B cell (primary cell): ENCODE measurements around the gene CACNA2D2.

ENCODE experiments used
- CTCF ChIP-seq: fragments of 200-600 bp; IDR thresholded peaks from one replicate; pipeline ENCODE4 v1.8.0; 2022; ENCODE audit warnings: antibody characterized with exemption, mild to moderate bottlenecking
- EZH2 ChIP-seq: IDR thresholded peaks from 2 replicates; pipeline ENCODE4 v1.6.1; 2012; ENCODE audit warnings: borderline replicate concordance, low read depth, mild to moderate bottlenecking, moderate library complexity, low read length; ENCODE audit not compliant: insufficient read depth, poor library complexity, severe bottlenecking

DNA sequence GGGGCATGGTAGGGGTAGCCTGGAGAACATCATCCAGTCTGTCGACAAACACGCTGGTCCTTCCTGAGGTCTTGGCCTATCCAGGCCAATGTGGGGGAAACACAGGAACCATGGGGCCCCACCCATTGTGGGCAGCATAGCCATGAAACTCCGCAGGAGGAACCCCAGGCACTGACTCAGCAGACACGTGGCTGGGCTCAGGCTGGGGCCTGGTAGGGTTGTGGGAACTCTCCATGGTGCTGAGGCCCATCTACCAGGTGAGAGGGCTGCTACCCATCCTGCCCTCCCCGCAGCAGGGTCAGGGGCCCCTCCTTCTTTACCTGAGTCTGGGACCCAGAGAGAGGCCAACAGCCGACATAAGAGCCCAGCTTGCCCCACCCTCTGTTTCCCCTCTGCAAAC, 22.6 kb upstream of the CACNA2D2 start:
- TF ChIP-seq CTCF = no peak
- no peak for TF ChIP-seq EZH2
